Measurements from ENCODE around the gene DCLK3. TPM values are rescaled to one million over a fixed set of nuclear protein-coding genes. Genes with fewer than 3 reads are reported as not detected.

The DCLK3 gene
- total RNA-seq, 2 donors from 2014 or later: 2.1 to 3.9 TPM

GRCh38 chr3:36669764-36670163 is 94.6 kb downstream of the DCLK3 start:
- Histone ChIP-seq H3K9ac (ENCODE audit: extremely low read depth, low read length, poor library complexity, severe bottlenecking) (no peak overlapping the region), H3K4me1 (ENCODE audit: control insufficient read depth, insufficient read depth, low read length) (no peaks in the 10 kb centered on the region), H3K27ac (ENCODE audit: low read depth, low read length) (no peak overlapping the region), H3K36me3 (ENCODE audit: control insufficient read depth, insufficient read depth, low read length) (no peaks in the 10 kb centered on the region), H3K4me3 (ENCODE audit: low read length) (no peak overlapping the region), H3K27me3 (ENCODE audit: control insufficient read depth, insufficient read depth, low read length, poor library complexity, severe bottlenecking) (no peaks in the 10 kb centered on the region), H3K9me3 (ENCODE audit: control insufficient read depth, low read length) (no peaks in the 10 kb centered on the region)
- Mint-ChIP-seq H3K4me3 (no peak overlapping the region), H3K4me1 (no peaks in the 10 kb centered on the region), H3K27ac (no peak overlapping the region), H3K27me3 (ENCODE audit: insufficient read depth) (no peaks in the 10 kb centered on the region), H3K9me3 (no peaks in the 10 kb centered on the region), H3K36me3 (ENCODE audit: low read depth) (no peaks in the 10 kb centered on the region)
- no peak for DNase-seq
- 67 to 97% methylated on average over 1 to 3 of the region's 3 CpGs for WGBS, 2 experiments (ENCODE audit: insufficient coverage in 1 of 2, insufficient read length in 1 of 2)
- TF ChIP-seq, protein P1, sequence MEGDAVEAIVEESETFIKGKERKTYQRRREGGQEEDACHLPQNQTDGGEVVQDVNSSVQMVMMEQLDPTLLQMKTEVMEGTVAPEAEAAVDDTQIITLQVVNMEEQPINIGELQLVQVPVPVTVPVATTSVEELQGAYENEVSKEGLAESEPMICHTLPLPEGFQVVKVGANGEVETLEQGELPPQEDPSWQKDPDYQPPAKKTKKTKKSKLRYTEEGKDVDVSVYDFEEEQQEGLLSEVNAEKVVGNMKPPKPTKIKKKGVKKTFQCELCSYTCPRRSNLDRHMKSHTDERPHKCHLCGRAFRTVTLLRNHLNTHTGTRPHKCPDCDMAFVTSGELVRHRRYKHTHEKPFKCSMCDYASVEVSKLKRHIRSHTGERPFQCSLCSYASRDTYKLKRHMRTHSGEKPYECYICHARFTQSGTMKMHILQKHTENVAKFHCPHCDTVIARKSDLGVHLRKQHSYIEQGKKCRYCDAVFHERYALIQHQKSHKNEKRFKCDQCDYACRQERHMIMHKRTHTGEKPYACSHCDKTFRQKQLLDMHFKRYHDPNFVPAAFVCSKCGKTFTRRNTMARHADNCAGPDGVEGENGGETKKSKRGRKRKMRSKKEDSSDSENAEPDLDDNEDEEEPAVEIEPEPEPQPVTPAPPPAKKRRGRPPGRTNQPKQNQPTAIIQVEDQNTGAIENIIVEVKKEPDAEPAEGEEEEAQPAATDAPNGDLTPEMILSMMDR (conservative IDR thresholded peaks at IDR 0.05): no peak

DNA sequence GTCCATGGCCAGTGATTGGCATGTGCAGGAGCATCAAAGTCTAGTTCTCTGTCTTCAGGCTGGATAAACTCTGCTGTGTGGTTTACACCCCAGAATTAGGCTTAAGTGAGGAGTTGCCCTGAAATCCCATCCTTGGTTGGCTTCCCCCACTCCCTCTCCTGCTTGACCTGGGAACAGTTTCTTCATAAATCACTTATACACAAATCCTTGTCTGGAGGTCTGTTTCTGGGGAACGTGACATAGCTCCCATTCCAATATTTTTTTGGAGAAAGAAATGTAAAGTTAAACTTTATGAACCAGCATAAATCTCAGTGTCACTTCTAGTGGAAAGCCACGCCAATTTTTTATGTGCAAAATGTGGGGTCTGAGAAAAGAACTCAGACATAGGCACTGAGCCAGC is 98.2 kb downstream of the DCLK3 start:
- Histone ChIP-seq H3K27ac (ENCODE audit: low read depth, low read length) (no peak overlapping the region), H3K36me3 (ENCODE audit: control insufficient read depth, insufficient read depth, low read length) (no peaks in the 10 kb centered on the region), H3K9me3 (ENCODE audit: control insufficient read depth, low read length) (no peaks in the 10 kb centered on the region), H3K4me1 (ENCODE audit: control insufficient read depth, insufficient read depth, low read length) (no peaks in the 10 kb centered on the region), H3K27me3 (ENCODE audit: control insufficient read depth, insufficient read depth, low read length, poor library complexity, severe bottlenecking) (no peaks in the 10 kb centered on the region), H3K9ac (ENCODE audit: extremely low read depth, low read length, poor library complexity, severe bottlenecking) (no peak overlapping the region), H3K4me3 (ENCODE audit: low read length) (no peak overlapping the region)
- H3K9me3 Mint-ChIP-seq: no peaks in the 10 kb centered on the region
- no peaks in the 10 kb centered on the region for H3K36me3 Mint-ChIP-seq (ENCODE audit: low read depth)
- H3K27ac Mint-ChIP-seq: no peak overlapping the region
- 84 to 100% methylated on average over 1 to 2 of the region's 2 CpGs for WGBS, 2 experiments (ENCODE audit: insufficient coverage in 1 of 2, insufficient read length in 1 of 2)
- H3K4me1 Mint-ChIP-seq: no peaks in the 10 kb centered on the region
- H3K27me3 Mint-ChIP-seq (ENCODE audit: insufficient read depth): no peaks in the 10 kb centered on the region
- H3K4me3 Mint-ChIP-seq: no peak overlapping the region
- TF ChIP-seq, protein P1 (conservative IDR thresholded peaks at IDR 0.05): no peak
- no peak for DNase-seq

DNA sequence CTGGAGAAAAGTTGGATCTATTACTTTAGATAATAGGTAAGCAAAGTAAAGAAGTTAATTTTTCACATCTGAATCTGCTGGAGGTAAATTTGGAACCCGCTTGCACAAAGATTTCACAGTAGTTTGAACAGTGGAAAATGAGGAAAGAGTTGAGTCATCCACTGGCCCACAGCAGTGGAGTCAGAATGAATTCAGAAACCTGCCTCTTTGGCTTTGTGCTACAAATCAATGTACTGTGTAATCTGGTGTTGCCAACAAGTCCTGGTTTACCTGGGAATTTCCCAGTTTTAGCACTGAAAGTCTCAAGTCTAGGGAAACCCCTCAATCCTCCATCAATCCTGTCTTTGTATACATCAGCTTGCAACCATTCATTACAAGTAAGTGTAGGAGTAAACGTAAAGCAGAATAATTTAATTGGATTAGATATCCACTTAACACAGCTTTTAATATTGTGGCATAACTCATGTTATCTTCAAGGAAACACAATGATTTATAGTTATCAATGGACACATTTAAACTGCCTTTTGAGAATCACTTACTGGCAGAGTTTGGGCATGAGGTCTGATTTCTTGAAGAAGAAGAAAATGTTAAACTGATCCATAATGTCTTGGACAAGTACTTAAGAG is 100.6 kb downstream of the DCLK3 start:
- Mint-ChIP-seq H3K27me3 (ENCODE audit: insufficient read depth) (no peaks in the 10 kb centered on the region), H3K4me1 (no peaks in the 10 kb centered on the region), H3K9me3 (no peaks in the 10 kb centered on the region), H3K4me3 (no peak overlapping the region), H3K36me3 (ENCODE audit: low read depth) (no peaks in the 10 kb centered on the region), H3K27ac (no peak overlapping the region)
- no peak overlapping the region for H3K27ac ChIP-seq (ENCODE audit: low read depth, low read length)
- no peaks in the 10 kb centered on the region for H3K9me3 ChIP-seq (ENCODE audit: control insufficient read depth, low read length)
- no peaks in the 10 kb centered on the region for H3K36me3 ChIP-seq (ENCODE audit: control insufficient read depth, insufficient read depth, low read length)
- no peaks in the 10 kb centered on the region for H3K27me3 ChIP-seq (ENCODE audit: control insufficient read depth, insufficient read depth, low read length, poor library complexity, severe bottlenecking)
- TF ChIP-seq, protein P1 (conservative IDR thresholded peaks at IDR 0.05): no peak
- 83 to 97% methylated on average over 1 to 2 of the region's 2 CpGs for WGBS, 2 experiments (ENCODE audit: insufficient coverage in 1 of 2, insufficient read length in 1 of 2)
- no peak overlapping the region for H3K4me3 ChIP-seq (ENCODE audit: low read length)
- H3K9ac ChIP-seq (ENCODE audit: extremely low read depth, low read length, poor library complexity, severe bottlenecking): no peak overlapping the region
- H3K4me1 ChIP-seq (ENCODE audit: control insufficient read depth, insufficient read depth, low read length): no peaks in the 10 kb centered on the region
- DNase-seq: no peak

All from endodermal cell (in vitro differentiated cells).